Measurements from ENCODE around the gene MYO7B.
A peak's percentile ranks its signal among the peaks of the same experiment; 100 is the strongest.

MYO7B gene

GRCh38 chr2:127585270-127585807 lies 49.9 kb downstream of the MYO7B start:
- Histone ChIP-seq H3K4me1 (ENCODE audit: insufficient read depth, low read length) (peaks cover 31% of the 10 kb centered on the region), H3K9me3 (ENCODE audit: insufficient read depth, low read length, severe bottlenecking) (no peaks in the 10 kb centered on the region), H3K36me3 (ENCODE audit: insufficient read depth, low read length) (no peaks in the 10 kb centered on the region), H3K79me2 (ENCODE audit: insufficient read depth, low read length) (no peaks in the 10 kb centered on the region), H3K27me3 (ENCODE audit: insufficient read depth, low read length, poor library complexity) (no peaks in the 10 kb centered on the region), H3K9ac (ENCODE audit: low read depth, low read length) (no peak overlapping the region), H3K27ac (ENCODE audit: low read length) (no peak overlapping the region), H3K4me3 (ENCODE audit: low read depth in 1 of 2, low read length in 2 of 2) (no peak overlapping the region), H4K20me1 (ENCODE audit: insufficient read depth, low read length) (no peaks in the 10 kb centered on the region), H2AFZ (ENCODE audit: low read depth, low read length) (no peak overlapping the region), H3K4me2 (ENCODE audit: insufficient read depth, low read length) (no peak overlapping the region)
- DNase-seq (no peak), ATAC-seq (ENCODE audit: insufficient read depth, low read depth) (no peak)
- TF ChIP-seq CTCF (IDR thresholded peaks at IDR 0.05; ENCODE audit: borderline replicate concordance, extremely low read depth, low read length, poor library complexity, severe bottlenecking) (no peak), EZH2 (IDR thresholded peaks at IDR 0.05; ENCODE audit: borderline replicate concordance, low read depth, low read length, severe bottlenecking) (no peak)

DNA sequence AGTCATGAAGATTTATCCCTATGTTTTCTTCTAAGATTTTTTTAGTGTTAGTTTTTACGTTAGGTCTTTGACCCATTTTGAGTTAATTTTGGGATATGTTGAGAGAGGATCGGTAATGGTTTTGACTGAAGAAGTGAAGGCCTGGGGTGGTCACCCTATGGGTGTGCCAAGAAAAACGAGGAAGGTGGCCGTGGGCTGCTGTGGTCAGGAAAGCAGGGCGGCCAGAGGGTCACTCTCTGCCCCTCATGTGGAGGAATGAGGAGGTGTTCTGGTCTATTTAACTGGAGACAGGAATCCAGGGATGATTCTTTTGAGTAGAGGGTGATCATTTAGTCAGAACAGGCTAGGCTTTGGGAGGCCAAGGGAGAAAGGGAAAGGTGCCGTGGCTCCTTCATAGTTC lies 50.7 kb downstream of the MYO7B start:
- Histone ChIP-seq H3K4me3 (ENCODE audit: low read depth in 1 of 2, low read length in 2 of 2) (no peak overlapping the region), H3K27me3 (ENCODE audit: insufficient read depth, low read length, poor library complexity) (no peaks in the 10 kb centered on the region), H3K9ac (ENCODE audit: low read depth, low read length) (no peak overlapping the region), H3K4me1 (ENCODE audit: insufficient read depth, low read length) (peaks cover 38% of the 10 kb centered on the region), H3K9me3 (ENCODE audit: insufficient read depth, low read length, severe bottlenecking) (no peaks in the 10 kb centered on the region), H4K20me1 (ENCODE audit: insufficient read depth, low read length) (no peaks in the 10 kb centered on the region), H3K79me2 (ENCODE audit: insufficient read depth, low read length) (no peaks in the 10 kb centered on the region), H2AFZ (ENCODE audit: low read depth, low read length) (no peak overlapping the region), H3K36me3 (ENCODE audit: insufficient read depth, low read length) (no peaks in the 10 kb centered on the region), H3K4me2 (ENCODE audit: insufficient read depth, low read length) (no peak overlapping the region), H3K27ac (ENCODE audit: low read length) (peak overlapping the region; percentile 80)
- ATAC-seq (ENCODE audit: insufficient read depth, low read depth) (no peak), DNase-seq (no peak)
- TF ChIP-seq CTCF (IDR thresholded peaks at IDR 0.05; ENCODE audit: borderline replicate concordance, extremely low read depth, low read length, poor library complexity, severe bottlenecking) = no peak
- TF ChIP-seq EZH2 (IDR thresholded peaks at IDR 0.05; ENCODE audit: borderline replicate concordance, low read depth, low read length, severe bottlenecking) = no peak

GRCh38 chr2:127586746-127587295 lies 51.3 kb downstream of the MYO7B start:
- H3K4me3 ChIP-seq (ENCODE audit: low read depth in 1 of 2, low read length in 2 of 2) = 0 out of 4 replicates have a peak overlapping the region, but pooled peaks of 1 of the 2 experiments have one; percentile 9
- peak overlapping the region; percentile 21; the same call in 1 of the 2 replicates for H3K9ac ChIP-seq (ENCODE audit: low read depth, low read length)
- peak overlapping the region; percentile 1; the same call in 1 of the 2 replicates for H3K4me2 ChIP-seq (ENCODE audit: insufficient read depth, low read length)

More at GRCh38 chr2:127586746-127587295, 51.3 kb downstream of the MYO7B start:
- no peaks in the 10 kb centered on the region for H3K9me3 ChIP-seq (ENCODE audit: insufficient read depth, low read length, severe bottlenecking)
- H3K27me3 ChIP-seq (ENCODE audit: insufficient read depth, low read length, poor library complexity) = no peaks in the 10 kb centered on the region
- H2AFZ ChIP-seq (ENCODE audit: low read depth, low read length) = peak overlapping the region; percentile 48; the same call in 1 of the 2 replicates
- H4K20me1 ChIP-seq (ENCODE audit: insufficient read depth, low read length) = no peaks in the 10 kb centered on the region
- H3K27ac ChIP-seq (ENCODE audit: low read length) = peak overlapping the region; percentile 80
- no peak for TF ChIP-seq CTCF (IDR thresholded peaks at IDR 0.05; ENCODE audit: borderline replicate concordance, extremely low read depth, low read length, poor library complexity, severe bottlenecking)
- no peak for TF ChIP-seq EZH2 (IDR thresholded peaks at IDR 0.05; ENCODE audit: borderline replicate concordance, low read depth, low read length, severe bottlenecking)
- peak; percentile 36 for ATAC-seq (ENCODE audit: insufficient read depth, low read depth)
- no peaks in the 10 kb centered on the region for H3K79me2 ChIP-seq (ENCODE audit: insufficient read depth, low read length)
- H3K36me3 ChIP-seq (ENCODE audit: insufficient read depth, low read length) = no peaks in the 10 kb centered on the region
- peaks cover 45% of the 10 kb centered on the region for H3K4me1 ChIP-seq (ENCODE audit: insufficient read depth, low read length)
- DNase-seq = peak; percentile 55
